ENCODE data around the gene TMEM250.

Gene TMEM250

GRCh38 chr9:136147890-136148714, 29.4 kb upstream of the TMEM250 start:
- DNase-seq (ENCODE audit: low read depth in 4 of 4, low spot score in 1 of 4) = no peak

DNA sequence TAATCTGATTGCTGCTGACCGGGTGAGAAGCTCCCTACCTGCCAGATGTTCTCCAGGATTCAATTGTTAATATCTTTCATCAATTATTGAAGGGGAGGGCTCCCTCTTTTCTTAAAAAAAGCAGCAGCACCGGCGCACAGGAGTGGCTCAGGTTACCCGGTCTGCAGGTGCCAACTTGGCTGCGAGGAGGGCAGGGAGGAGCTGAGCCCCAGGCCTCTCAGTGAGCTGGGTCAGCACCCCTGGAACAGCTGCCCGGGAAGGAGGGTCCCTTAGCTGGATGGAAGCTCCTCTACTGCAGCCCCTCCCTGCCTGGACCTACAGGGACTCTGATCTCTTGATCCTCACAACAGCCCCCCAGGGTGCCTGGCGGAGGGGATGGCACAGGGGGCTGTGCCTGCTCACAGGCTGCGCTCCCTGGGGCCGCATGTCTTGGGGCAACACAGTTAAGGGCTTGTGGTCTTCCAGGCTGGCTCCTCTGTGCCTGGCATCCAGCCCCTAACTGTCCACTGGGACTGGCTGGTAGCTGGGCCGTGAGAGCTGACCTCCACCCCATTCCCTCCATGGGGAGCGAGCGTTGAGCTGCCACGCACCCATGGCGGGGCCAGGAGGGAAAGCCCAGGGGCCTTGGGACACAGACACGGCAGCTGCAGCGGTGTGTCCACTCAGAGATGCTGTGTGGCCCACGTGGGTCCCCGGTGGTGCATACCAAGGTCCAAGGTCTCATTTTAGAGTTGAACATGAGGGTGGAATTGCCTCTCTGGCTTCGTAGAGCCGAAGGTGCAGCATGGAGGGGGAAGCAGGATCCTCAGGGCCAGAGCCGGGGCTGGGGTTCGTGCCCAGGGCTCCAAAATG, 28.6 kb upstream of the TMEM250 start:
- DNase-seq (ENCODE audit: low read depth in 4 of 4, low spot score in 1 of 4) = no peak

DNA sequence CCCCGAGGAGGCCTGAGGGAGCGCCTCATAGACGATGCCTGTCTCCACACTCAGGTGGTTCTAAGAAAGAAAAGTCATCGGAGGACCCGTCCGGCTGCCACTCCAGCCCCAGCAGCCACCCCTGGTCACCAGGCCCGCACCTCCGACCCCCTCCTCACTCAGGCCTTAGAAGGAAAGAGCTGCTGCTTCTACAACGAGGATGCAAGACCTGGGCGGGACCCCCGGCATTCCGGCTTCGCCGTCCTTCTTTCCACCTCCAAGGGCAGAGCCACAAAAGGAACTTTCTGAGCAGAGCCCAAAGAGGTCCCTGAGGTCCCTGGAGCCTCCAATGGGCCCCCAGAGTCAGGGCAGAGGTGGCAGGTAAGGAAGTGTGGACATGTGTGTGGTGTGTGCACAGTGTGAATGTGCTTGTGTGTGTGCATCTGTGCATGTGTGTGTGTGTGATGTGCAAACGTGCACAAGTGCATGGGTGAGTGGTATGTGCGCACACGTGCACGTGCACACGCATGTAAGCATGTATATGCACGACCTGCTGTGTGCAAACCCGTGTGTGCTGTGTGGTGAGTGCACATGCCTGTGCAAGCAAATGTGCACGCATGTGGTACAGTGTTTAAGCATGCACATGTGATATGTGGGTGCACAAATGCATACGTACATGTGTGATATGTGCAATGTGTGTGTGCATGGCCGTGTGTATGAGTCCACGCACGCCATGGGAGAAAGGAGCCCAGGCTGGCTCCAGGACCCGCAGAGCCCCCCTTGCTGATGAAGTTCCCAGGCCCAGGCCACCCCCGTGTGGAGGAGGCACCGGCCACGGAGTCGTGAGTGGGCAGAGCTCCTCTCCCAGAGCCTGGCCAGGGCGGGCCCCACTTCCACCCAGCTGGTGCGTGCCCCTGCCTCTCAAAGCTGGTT, 27.7 kb upstream of the TMEM250 start:
- no peak for DNase-seq (ENCODE audit: low read depth in 4 of 4, low spot score in 1 of 4)

- DNase-seq (ENCODE audit: low read depth in 4 of 4, low spot score in 1 of 4) = no peak
These were observed 26.9 kb upstream of the TMEM250 start for GRCh38 chr9:136145580-136145979.

GRCh38 chr9:136144450-136144849, 25.8 kb upstream of the TMEM250 start:
- DNase-seq (ENCODE audit: low read depth in 4 of 4, low spot score in 1 of 4) = no peak

GRCh38 chr9:136143215-136144001, 24.7 kb upstream of the TMEM250 start:
- DNase-seq (ENCODE audit: low read depth in 4 of 4, low spot score in 1 of 4) = no peak

GRCh38 chr9:136142859-136143214, 24.2 kb upstream of the TMEM250 start:
- no peak for DNase-seq (ENCODE audit: low read depth in 4 of 4, low spot score in 1 of 4)

DNA sequence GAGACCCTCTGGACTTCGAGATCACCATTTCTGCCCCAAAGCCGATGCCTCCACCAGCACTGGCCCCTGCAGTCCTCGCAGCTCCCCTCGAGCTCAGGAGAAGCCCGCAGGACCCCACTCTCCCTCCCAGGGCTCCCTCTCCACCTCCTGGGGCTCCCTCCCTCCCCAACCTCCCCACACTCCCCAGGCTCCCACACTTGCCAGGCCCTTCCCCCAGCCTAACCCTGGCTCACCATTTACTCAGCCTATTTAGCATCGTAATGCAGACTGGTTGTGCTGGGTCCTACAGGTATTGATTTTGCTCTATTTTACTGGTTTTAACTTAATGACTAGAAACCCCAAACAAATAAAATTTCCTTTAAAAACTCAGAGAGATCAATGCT, 23.7 kb upstream of the TMEM250 start:
- no peak for DNase-seq (ENCODE audit: low read depth in 4 of 4, low spot score in 1 of 4)

DNA sequence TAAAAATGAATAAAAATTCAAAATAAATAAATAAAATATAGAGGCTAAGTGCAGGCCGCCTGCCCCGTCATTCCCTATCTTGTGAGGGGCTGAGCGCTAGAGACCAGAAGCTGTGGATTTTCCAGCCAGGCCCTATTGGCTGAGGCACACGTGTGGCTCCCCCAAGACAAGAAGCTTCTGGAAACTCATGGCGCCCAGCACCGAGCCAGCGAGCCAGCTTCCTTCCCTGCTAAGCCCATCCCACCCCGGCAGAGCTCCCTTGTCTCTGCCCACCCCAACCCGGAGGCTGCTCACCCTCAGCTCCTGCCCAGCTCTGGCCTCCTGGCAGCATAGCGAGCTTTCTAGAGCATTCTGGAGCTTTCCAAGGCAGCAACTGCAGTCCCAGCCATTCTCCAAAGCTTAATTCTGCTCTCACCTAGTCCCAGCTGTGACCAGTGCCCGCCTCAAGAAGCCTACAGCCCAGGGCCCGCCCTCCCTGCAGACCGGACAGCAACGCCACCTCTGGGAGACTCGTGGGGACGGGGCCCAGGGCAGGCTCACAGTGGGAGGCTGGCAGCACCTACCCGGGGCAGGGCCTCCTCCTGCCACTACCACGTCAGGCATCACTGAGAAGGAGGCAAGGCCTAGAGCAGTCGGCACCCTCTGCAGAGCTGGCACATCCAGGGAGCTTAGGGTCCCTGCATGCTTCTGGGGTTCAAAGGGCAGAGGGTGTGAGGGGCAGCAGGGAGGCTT, 23.2 kb upstream of the TMEM250 start:
- no peak for DNase-seq (ENCODE audit: low read depth in 4 of 4, low spot score in 1 of 4)

- DNase-seq (ENCODE audit: low read depth in 4 of 4, low spot score in 1 of 4) = no peak
These were observed 22.3 kb upstream of the TMEM250 start for GRCh38 chr9:136140966-136141365.

DNA sequence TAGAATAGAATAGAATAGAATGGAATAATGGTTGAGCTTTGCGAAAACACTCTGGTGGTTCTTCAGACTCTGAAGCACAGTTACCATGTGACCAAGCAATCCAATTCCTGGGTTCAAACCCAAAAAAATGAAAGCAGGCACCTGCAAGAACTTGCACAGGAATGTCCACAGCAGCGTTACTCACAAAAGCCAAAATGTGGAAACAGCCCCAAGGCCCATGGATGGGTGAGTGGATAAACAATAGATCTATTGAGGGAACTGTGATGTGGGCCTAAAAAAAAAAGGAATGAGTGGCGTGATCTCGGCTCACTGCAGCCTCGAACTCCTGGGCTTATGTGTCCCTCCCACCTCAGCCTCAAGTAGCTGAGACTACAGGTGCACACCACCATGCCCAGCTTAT, 21.4 kb upstream of the TMEM250 start:
- DNase-seq (ENCODE audit: low read depth in 4 of 4, low spot score in 1 of 4) = no peak

DNA sequence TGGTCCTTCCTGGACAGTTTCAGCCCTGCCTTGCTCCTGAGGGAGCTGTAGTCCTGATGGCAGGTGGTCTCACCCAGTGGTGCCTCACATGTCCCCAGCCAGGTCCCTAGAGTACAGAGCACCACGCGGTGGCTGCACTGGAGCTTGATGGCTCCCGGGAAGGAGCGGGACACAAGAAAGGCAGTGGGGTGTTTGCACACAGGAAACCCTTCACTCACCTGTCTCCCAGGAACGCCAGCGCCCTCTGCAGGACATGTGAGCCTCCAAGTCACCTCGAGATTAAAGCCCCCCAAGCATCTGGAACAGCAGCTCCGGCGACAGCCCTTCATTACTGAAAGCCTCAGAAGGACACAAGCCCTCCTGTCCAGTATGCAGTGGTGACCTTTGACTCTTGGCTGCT, 19.9 kb upstream of the TMEM250 start:
- no peak for DNase-seq (ENCODE audit: low read depth in 4 of 4, low spot score in 1 of 4)

GRCh38 chr9:136137321-136138265, 18.9 kb upstream of the TMEM250 start:
- DNase-seq (ENCODE audit: low read depth in 4 of 4, low spot score in 1 of 4) = no peak

GRCh38 chr9:136136127-136136925, 17.7 kb upstream of the TMEM250 start:
- no peak for DNase-seq (ENCODE audit: low read depth in 4 of 4, low spot score in 1 of 4)

GRCh38 chr9:136135326-136136126, 16.9 kb upstream of the TMEM250 start:
- DNase-seq (ENCODE audit: low read depth in 4 of 4, low spot score in 1 of 4) = no peak

GRCh38 chr9:136133959-136134484, 15.3 kb upstream of the TMEM250 start:
- no peak for DNase-seq (ENCODE audit: low read depth in 4 of 4, low spot score in 1 of 4)

All from stimulated activated CD4-positive, alpha-beta T cell treated with anti-CD3 and anti-CD28 coated beads, Interleukin-1b, Interleukin-23, amount 100 ng/mL, for 24 hours (primary cell).